Esophagus muscularis mucosa (tissue), 4 donors: ENCODE results near the gene IGF1R. TPM values are rescaled to one million over a fixed set of nuclear protein-coding genes. Genes with fewer than 3 reads are reported as not detected.

ENCODE experiments used
- DNase-seq: peaks from one replicate; pipeline ENCODE4 v3.0.0-alpha.2; 2017; ENCODE audit errors: extremely low spot score
- H3K27ac ChIP-seq, 4 donors: fragments of 200-600 bp; sonication (generic); replicated peaks in 1 of 4; 1 replicate in 3 of 4; 2 replicates in 1 of 4; pipeline ENCODE4 v1.5.1; 2016 to 2019; ENCODE audit warnings: mild to moderate bottlenecking in 1 of 4
- H3K27me3 ChIP-seq, 4 donors: fragments of 200-600 bp; sonication (generic); one replicate each; pipeline versions ENCODE4 v1.5.1 to v1.6.0; 2016 to 2019
- H3K36me3 ChIP-seq, 4 donors: fragments of 200-600 bp; sonication (generic); one replicate each; pipeline ENCODE4 v1.5.1; 2016 to 2019
- H3K4me1 ChIP-seq, 4 donors: fragments of 200-600 bp; sonication (generic); one replicate each; pipeline ENCODE4 v1.5.1; 2016 to 2019
- H3K4me3 ChIP-seq, 4 donors: fragments of 200-600 bp; sonication (generic); 1 replicate in 2 of 4; 2 replicates in 2 of 4; pipeline ENCODE4 v1.5.1; 2016 to 2019; ENCODE audit warnings: mild to moderate bottlenecking in 4 of 4, moderate library complexity in 1 of 4
- H3K9me3 ChIP-seq, 4 donors: fragments of 200-600 bp; sonication (generic); 1 replicate in 3 of 4; 2 replicates in 1 of 4; pipeline ENCODE4 v1.5.1; 2016 to 2019
- CTCF ChIP-seq, 3 experiments: fragments of 200-600 bp in 2 of 3; fragments of 450-650 bp in 1 of 3; sonication (generic) in 2 of 3; IDR thresholded peaks; one replicate each; pipeline ENCODE4 v1.5.1; 2017 to 2019; ENCODE audit warnings: antibody characterized with exemption in 3 of 3, mild to moderate bottlenecking in 2 of 3, moderate library complexity in 1 of 3
- EP300 ChIP-seq: sonication (generic); formaldehyde crosslinking; IDR thresholded peaks from one replicate; pipeline ENCODE4 v1.6.1; 2017; ENCODE audit warnings: antibody characterized with exemption
- POLR2A ChIP-seq: fragments of 450-650 bp; IDR thresholded peaks from one replicate; pipeline ENCODE4 v1.6.1; 2017; ENCODE audit warnings: antibody characterized with exemption, moderate library complexity, mild to moderate bottlenecking, low read depth
- POLR2AphosphoS5 ChIP-seq, 2 donors: sonication (generic); formaldehyde crosslinking; IDR thresholded peaks; one replicate each; pipeline ENCODE4 v1.6.1; 2017; ENCODE audit warnings: antibody characterized with exemption in 2 of 2
- WGBS: methylation state at CpG from one replicate; pipeline ENCODE4 v1.1.5; 2018; 5-methylcytosine and 5-hydroxymethylcytosine counted together
- intact Hi-C: fragments of 100-400 bp; cut with DNase I; formaldehyde crosslinking; loops from one replicate; pipeline ENCODE4 v1.15.1; 2023
- total RNA-seq, 4 donors: library from RNA; depleted of rRNA; stranded (reverse); fragments of >200 nt; gene quantifications; one replicate each; pipeline versions ENCODE4 v1.1.0 to v1.2.1, GENCODE V29; 2016

IGF1R gene
- total RNA-seq, 4 donors from 2014 or later, result 33.6 to 95.3 (median 49.7) TPM

- DNase-seq, result no peak
- intact Hi-C loops, result loop anchor here (10.0 kb wide), 1 partner anchor 116 kb away; no protein-coding TSS in a partner anchor
- no peak overlapping the region for H3K27ac ChIP-seq
- TF ChIP-seq CTCF (IDR thresholded peaks at IDR 0.05) (no peak), POLR2A (no peak), EP300 (no peak), POLR2AphosphoS5 (IDR thresholded peaks at IDR 0.05) (no peak)
- WGBS, result 70% methylated on average over 3 of the region's 3 CpGs
- no peaks in the 10 kb centered on the region for H3K36me3 ChIP-seq
- H3K4me3 ChIP-seq, result no peak overlapping the region
- H3K9me3 ChIP-seq, result no peaks in the 10 kb centered on the region
- peaks cover 7 to 53% (median 18%) of the 10 kb centered on the region in 4 donors for H3K4me1 ChIP-seq
- no peaks in the 10 kb centered on the region for H3K27me3 ChIP-seq
Measured at GRCh38 chr15:98770984-98771383, 122.6 kb downstream of the IGF1R start.

- Histone ChIP-seq H3K27me3 (no peaks in the 10 kb centered on the region), H3K4me3 (no peak overlapping the region), H3K4me1 (peaks cover 13 to 55% (median 23%) of the 10 kb centered on the region in 4 donors), H3K9me3 (no peaks in the 10 kb centered on the region), H3K36me3 (no peaks in the 10 kb centered on the region), H3K27ac (no peak overlapping the region)
- no peak for DNase-seq
- intact Hi-C loops, result loop anchor here (10.0 kb wide), 1 partner anchor 117 kb away; no protein-coding TSS in a partner anchor
- WGBS, result 62% methylated on average over 4 of the region's 4 CpGs
- TF ChIP-seq POLR2A (no peak), POLR2AphosphoS5 (IDR thresholded peaks at IDR 0.05) (no peak), EP300 (no peak), CTCF (IDR thresholded peaks at IDR 0.05) (no peak)
Measured at GRCh38 chr15:98771541-98771940, 123.2 kb downstream of the IGF1R start.

- intact Hi-C loops, result loop anchor here (10.0 kb wide), 1 partner anchor 118 kb away; no protein-coding TSS in a partner anchor
- Histone ChIP-seq H3K4me1 (peaks cover 23 to 62% (median 31%) of the 10 kb centered on the region in 4 donors), H3K9me3 (no peaks in the 10 kb centered on the region), H3K27ac (no peak overlapping the region), H3K36me3 (no peaks in the 10 kb centered on the region), H3K27me3 (no peaks in the 10 kb centered on the region), H3K4me3 (no peak overlapping the region)
- 92% methylated on average over 3 of the region's 3 CpGs for WGBS
- TF ChIP-seq POLR2A, result no peak
- TF ChIP-seq EP300, result no peak
- no peak for TF ChIP-seq CTCF (IDR thresholded peaks at IDR 0.05)
- no peak for TF ChIP-seq POLR2AphosphoS5 (IDR thresholded peaks at IDR 0.05)
- DNase-seq, result no peak
Measured at GRCh38 chr15:98772895-98773294, 124.6 kb downstream of the IGF1R start.

GRCh38 chr15:98773616-98774015 is 125.3 kb downstream of the IGF1R start:
- WGBS, result 88% methylated on average over 6 of the region's 6 CpGs
- intact Hi-C loops, result loop anchor here (10.0 kb wide), 1 partner anchor 119 kb away; no protein-coding TSS in a partner anchor
- H3K27ac ChIP-seq, result no peak overlapping the region
- DNase-seq, result no peak
- H3K4me3 ChIP-seq, result no peak overlapping the region
- TF ChIP-seq EP300 (no peak), POLR2A (no peak), POLR2AphosphoS5 (IDR thresholded peaks at IDR 0.05) (no peak), CTCF (IDR thresholded peaks at IDR 0.05) (no peak)
- no peaks in the 10 kb centered on the region for H3K27me3 ChIP-seq
- no peaks in the 10 kb centered on the region for H3K9me3 ChIP-seq
- H3K4me1 ChIP-seq, result peaks cover 27 to 63% (median 34%) of the 10 kb centered on the region in 4 donors
- H3K36me3 ChIP-seq, result no peaks in the 10 kb centered on the region
